Breast epithelium (tissue), 3 donors: ENCODE results near the gene CASK.

Source experiments
- POLR2A ChIP-seq: fragments of 450-650 bp; IDR thresholded peaks from one replicate; pipeline ENCODE4 v1.6.1; 2016; ENCODE audit warnings: antibody characterized with exemption, mild to moderate bottlenecking, moderate library complexity
- POLR2AphosphoS5 ChIP-seq, 3 donors: sonication (generic); formaldehyde crosslinking; IDR thresholded peaks; one replicate each; pipeline ENCODE4 v1.6.1; 2017; ENCODE audit warnings: antibody characterized with exemption in 3 of 3
- TF ChIP-seq, protein P1 (sequence below), 3 donors: fragments of 450-650 bp; IDR thresholded peaks; one replicate each; pipeline ENCODE4 v1.5.1; 2016 to 2017; ENCODE audit warnings: antibody characterized with exemption in 3 of 3, mild to moderate bottlenecking in 3 of 3, moderate library complexity in 3 of 3

DNA sequence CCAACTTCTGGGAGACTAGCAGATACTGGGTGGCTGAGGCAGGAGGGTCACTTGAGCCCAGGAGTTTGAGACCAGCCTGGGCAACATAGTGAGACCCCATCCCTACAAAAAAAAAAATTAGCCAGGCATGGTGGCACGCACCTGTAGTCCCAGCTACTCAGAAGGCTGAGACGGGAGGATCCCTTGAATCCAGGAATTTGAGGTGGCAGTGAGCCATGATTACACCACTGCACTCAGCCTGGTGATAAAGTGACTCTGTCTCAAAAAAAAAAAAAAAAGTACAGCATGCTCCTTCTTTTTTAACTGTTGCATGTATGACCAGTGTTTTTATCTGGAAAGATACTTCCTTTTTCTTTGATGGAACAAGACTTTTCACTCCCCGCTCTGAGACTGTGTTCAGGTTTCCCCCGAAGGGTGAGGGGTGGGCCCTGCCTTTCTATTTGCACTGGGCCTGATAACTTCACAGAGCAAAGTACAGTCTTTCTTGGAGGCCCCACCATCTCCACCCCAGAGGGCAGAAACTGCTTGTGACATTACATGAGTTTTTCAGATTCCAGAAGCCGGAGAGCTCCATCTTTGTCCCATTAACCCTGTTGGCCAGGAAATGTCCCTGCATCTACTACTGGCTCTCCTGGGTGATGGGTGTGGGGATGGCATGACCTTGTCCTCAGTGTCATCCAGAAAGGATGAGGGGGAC, 441.1 kb downstream of the CASK start:
- TF ChIP-seq POLR2A = no peak
- TF ChIP-seq, protein P1, sequence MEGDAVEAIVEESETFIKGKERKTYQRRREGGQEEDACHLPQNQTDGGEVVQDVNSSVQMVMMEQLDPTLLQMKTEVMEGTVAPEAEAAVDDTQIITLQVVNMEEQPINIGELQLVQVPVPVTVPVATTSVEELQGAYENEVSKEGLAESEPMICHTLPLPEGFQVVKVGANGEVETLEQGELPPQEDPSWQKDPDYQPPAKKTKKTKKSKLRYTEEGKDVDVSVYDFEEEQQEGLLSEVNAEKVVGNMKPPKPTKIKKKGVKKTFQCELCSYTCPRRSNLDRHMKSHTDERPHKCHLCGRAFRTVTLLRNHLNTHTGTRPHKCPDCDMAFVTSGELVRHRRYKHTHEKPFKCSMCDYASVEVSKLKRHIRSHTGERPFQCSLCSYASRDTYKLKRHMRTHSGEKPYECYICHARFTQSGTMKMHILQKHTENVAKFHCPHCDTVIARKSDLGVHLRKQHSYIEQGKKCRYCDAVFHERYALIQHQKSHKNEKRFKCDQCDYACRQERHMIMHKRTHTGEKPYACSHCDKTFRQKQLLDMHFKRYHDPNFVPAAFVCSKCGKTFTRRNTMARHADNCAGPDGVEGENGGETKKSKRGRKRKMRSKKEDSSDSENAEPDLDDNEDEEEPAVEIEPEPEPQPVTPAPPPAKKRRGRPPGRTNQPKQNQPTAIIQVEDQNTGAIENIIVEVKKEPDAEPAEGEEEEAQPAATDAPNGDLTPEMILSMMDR (IDR thresholded peaks at IDR 0.05) = no peak
- TF ChIP-seq POLR2AphosphoS5 (IDR thresholded peaks at IDR 0.05) = no peak
